Measurements from ENCODE around the gene HDLBP. TPM values are rescaled to one million over a fixed set of nuclear protein-coding genes. Genes with fewer than 3 reads are reported as not detected.
A peak's percentile ranks its signal among the peaks of the same experiment; 100 is the strongest.

HDLBP gene
- total RNA-seq, 1 experiment from 2014 or later, result 350 TPM

DNA sequence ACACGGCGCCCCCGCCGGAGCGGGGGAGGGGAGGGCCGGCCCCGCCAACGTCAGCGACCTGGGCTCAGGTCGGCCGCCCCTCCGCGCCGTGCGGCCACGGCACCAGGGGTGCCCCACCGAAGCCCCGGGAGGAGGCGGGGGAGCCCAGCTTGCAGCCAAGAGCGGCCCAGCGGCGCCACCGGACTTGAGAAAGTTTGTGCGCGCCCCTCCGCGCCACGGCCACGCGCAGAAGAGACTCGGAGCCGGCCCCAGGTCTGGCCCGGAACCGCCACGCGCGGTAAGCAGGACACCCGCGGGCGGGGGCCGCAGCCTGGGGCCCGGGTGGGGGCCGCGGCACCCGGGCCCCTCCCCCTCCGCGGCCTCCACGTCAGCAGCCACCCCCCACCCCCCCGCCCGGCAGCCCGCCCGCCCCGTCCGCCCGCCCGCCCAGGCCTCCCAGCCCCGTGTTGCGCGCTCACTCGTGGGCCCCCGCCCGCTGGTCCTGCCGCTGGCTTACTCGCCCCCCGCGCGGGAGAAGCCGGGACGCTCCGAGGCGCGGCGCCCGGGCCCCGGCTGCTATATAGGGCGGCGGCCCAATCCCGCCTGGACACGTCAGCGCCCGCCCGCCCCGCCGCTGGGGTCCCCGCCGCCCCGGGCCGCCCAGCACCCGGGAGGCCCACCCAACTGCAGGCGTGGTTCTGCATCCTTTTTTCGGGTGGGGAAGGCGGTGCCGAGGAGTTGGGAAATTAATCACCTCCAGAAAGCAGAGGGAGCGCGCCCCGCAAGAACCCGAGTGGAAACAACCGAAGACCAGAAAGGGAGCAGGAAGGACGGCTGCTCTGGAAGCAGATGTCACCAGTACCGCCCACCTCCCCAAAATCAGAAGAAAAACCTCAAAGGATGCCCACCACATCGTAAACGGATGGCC lies 42.9 kb downstream of the HDLBP start:
- TF ChIP-seq, protein P1, sequence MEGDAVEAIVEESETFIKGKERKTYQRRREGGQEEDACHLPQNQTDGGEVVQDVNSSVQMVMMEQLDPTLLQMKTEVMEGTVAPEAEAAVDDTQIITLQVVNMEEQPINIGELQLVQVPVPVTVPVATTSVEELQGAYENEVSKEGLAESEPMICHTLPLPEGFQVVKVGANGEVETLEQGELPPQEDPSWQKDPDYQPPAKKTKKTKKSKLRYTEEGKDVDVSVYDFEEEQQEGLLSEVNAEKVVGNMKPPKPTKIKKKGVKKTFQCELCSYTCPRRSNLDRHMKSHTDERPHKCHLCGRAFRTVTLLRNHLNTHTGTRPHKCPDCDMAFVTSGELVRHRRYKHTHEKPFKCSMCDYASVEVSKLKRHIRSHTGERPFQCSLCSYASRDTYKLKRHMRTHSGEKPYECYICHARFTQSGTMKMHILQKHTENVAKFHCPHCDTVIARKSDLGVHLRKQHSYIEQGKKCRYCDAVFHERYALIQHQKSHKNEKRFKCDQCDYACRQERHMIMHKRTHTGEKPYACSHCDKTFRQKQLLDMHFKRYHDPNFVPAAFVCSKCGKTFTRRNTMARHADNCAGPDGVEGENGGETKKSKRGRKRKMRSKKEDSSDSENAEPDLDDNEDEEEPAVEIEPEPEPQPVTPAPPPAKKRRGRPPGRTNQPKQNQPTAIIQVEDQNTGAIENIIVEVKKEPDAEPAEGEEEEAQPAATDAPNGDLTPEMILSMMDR (IDR thresholded peaks at IDR 0.05; ENCODE audit: insufficient read depth in 1 of 2, low read depth in 1 of 2, low read length in 1 of 2, severe bottlenecking in 1 of 2, unreplicated experiment in 1 of 2), result no peak
- peak; percentile 42 to 69 for DNase-seq
- intact Hi-C loops (cut with micrococcal nuclease; ENCODE audit: unreplicated experiment), result loop anchor here (2.0 kb wide), 1 partner anchor 42 kb away; the partner anchor contains the start of genes HDLBP and SEPTIN2

DNA sequence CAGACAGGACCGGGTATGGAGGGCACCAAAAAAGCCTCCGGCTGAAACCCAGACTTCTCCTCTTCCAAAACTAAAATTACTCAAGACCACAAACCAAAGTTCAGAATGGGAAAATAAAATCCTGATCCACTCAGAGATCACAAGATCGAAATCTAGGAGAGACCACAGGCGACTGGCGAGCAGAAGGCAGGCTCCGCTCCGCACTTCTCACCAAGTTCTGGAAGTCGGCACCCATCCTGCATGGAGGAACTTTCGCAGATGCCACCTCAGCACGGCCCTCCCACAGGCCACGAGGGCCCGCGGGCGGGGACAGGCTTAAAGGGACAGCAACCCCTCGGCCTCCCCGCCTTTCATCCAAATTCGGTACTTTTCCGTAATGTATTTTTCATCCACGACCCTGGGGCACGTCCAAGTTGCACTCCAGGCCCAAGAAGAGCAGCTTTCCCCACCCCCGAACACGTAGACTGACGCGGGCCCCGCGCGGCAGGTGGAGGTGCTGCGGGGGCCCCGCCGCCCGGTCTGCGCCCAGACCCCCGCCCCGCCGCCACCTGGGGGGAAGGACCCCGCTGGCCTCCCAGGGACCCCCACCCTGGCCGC lies 43.7 kb downstream of the HDLBP start:
- Mint-ChIP-seq H3K4me3 (ENCODE audit: unreplicated experiment) (peak overlapping the region; percentile 77), H3K27ac (ENCODE audit: unreplicated experiment) (peak overlapping the region; percentile 76), H3K9me3 (ENCODE audit: unreplicated experiment) (peaks cover 9% of the 10 kb centered on the region), H3K27me3 (ENCODE audit: insufficient read depth, unreplicated experiment) (no peaks in the 10 kb centered on the region), H3K36me3 (ENCODE audit: insufficient read depth, unreplicated experiment) (peaks cover 61% of the 10 kb centered on the region), H3K4me1 (ENCODE audit: low read depth, unreplicated experiment) (peaks cover 38% of the 10 kb centered on the region)
- no TSS peak for BruUV-seq (replicated peaks)
- Histone ChIP-seq H3K36me3 (ENCODE audit: control insufficient read depth, insufficient read depth, low read length) (no peaks in the 10 kb centered on the region; the same call in 1 of the 2 replicates), H3K9me3 (no peaks in the 10 kb centered on the region), H3K4me1 (peaks cover 11% of the 10 kb centered on the region; the same call in 1 of the 2 replicates), H3K4me3 (ENCODE audit: low read depth, low read length) (peak overlapping the region; percentile 49), H3K27me3 (replicated peaks; ENCODE audit: control insufficient read depth, insufficient read depth, low read length) (no peaks in the 10 kb centered on the region)
- POLR2A ChIA-PET, result no interaction called here
- TF ChIP-seq, protein P1 (IDR thresholded peaks at IDR 0.05; ENCODE audit: insufficient read depth in 1 of 2, low read depth in 1 of 2, low read length in 1 of 2, severe bottlenecking in 1 of 2, unreplicated experiment in 1 of 2), result no peak
- DNase-seq, result peak; percentile 62 to 71
- intact Hi-C loops (cut with micrococcal nuclease; ENCODE audit: unreplicated experiment), result loop anchor here (2.0 kb wide), 1 partner anchor 43 kb away; the partner anchor contains the start of genes HDLBP and SEPTIN2
- CTCF ChIA-PET, result no interaction called here

More for the DNA sequence above, 42.9 kb downstream of the HDLBP start:
- POLR2A ChIA-PET, result no interaction called here
- Mint-ChIP-seq H3K4me1 (ENCODE audit: low read depth, unreplicated experiment) (peaks cover 38% of the 10 kb centered on the region), H3K9me3 (ENCODE audit: unreplicated experiment) (peaks cover 9% of the 10 kb centered on the region), H3K27ac (ENCODE audit: unreplicated experiment) (peak overlapping the region; percentile 76), H3K27me3 (ENCODE audit: insufficient read depth, unreplicated experiment) (no peaks in the 10 kb centered on the region), H3K36me3 (ENCODE audit: insufficient read depth, unreplicated experiment) (peaks cover 54% of the 10 kb centered on the region), H3K4me3 (ENCODE audit: unreplicated experiment) (peak overlapping the region; percentile 77)
- Histone ChIP-seq H3K4me3 (ENCODE audit: low read depth, low read length) (peak overlapping the region; percentile 49), H3K27me3 (replicated peaks; ENCODE audit: control insufficient read depth, insufficient read depth, low read length) (no peaks in the 10 kb centered on the region), H3K36me3 (ENCODE audit: control insufficient read depth, insufficient read depth, low read length) (no peaks in the 10 kb centered on the region; the same call in 1 of the 2 replicates), H3K4me1 (peaks cover 11% of the 10 kb centered on the region; the same call in 1 of the 2 replicates), H3K9me3 (no peaks in the 10 kb centered on the region)
- no TSS peak for BruUV-seq (replicated peaks)
- CTCF ChIA-PET, result no interaction called here

DNA sequence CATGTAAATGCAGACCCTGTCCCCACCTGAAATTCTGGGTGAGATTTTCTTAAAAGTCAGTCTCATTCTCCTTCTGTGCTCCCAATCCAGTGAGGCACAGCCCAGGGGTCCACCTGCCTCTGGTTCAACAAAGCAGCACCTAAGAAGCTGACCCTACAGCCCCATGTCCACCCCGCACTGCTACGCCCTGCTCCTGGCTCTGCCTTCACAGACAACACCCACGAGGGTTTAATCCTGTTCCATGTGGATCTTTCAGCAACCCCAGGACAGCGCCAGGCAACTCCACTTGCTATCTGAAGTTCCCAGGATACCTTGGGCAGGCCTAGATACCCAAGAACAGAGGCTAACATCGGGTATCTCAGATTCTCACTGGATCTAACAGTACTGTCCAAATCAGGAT lies 44.9 kb downstream of the HDLBP start:
- Mint-ChIP-seq H3K4me1 (ENCODE audit: low read depth, unreplicated experiment) (peaks cover 32% of the 10 kb centered on the region), H3K36me3 (ENCODE audit: insufficient read depth, unreplicated experiment) (peaks cover 71% of the 10 kb centered on the region), H3K27me3 (ENCODE audit: insufficient read depth, unreplicated experiment) (no peaks in the 10 kb centered on the region), H3K27ac (ENCODE audit: unreplicated experiment) (peak overlapping the region; percentile 76), H3K9me3 (ENCODE audit: unreplicated experiment) (peaks cover 2% of the 10 kb centered on the region), H3K4me3 (ENCODE audit: unreplicated experiment) (peak overlapping the region; percentile 77)
- no peaks in the 10 kb centered on the region; the same call in 1 of the 2 replicates for H3K36me3 ChIP-seq (ENCODE audit: control insufficient read depth, insufficient read depth, low read length)
- BruUV-seq (replicated peaks), result no TSS peak
- no peaks in the 10 kb centered on the region for H3K27me3 ChIP-seq (replicated peaks; ENCODE audit: control insufficient read depth, insufficient read depth, low read length)
- H3K4me3 ChIP-seq (ENCODE audit: low read depth, low read length), result no peak overlapping the region
- ChIA-PET POLR2A (interaction anchor here (0.5 kb wide), 1 partner anchor 9 kb away, joined by 3 read pairs; no protein-coding TSS in a partner anchor), CTCF (no interaction called here)
- TF ChIP-seq, protein P1 (IDR thresholded peaks at IDR 0.05; ENCODE audit: insufficient read depth in 1 of 2, low read depth in 1 of 2, low read length in 1 of 2, severe bottlenecking in 1 of 2, unreplicated experiment in 1 of 2), result no peak
- peaks cover 11% of the 10 kb centered on the region; the same call in 1 of the 2 replicates for H3K4me1 ChIP-seq
- no peak for DNase-seq
- intact Hi-C loops (cut with micrococcal nuclease; ENCODE audit: unreplicated experiment), result no loop called here
- H3K9me3 ChIP-seq, result no peaks in the 10 kb centered on the region

Data from Caco-2 (cell line).